CD4-positive, alpha-beta T cell treated with Interleukin-6 for 4 hours (primary cell): ENCODE measurements around the gene TUSC2.
"Not testable (repeated sequence)": the region's sequence is repeated elsewhere in the genome, so short reads cannot be mapped to it uniquely, and the experiment has no call there.

ENCODE experiments used
- DNase-seq: peaks from one replicate; pipeline ENCODE4 v3.0.0-alpha.2; 2020; ENCODE audit warnings: mixed read lengths

Gene TUSC2

DNA sequence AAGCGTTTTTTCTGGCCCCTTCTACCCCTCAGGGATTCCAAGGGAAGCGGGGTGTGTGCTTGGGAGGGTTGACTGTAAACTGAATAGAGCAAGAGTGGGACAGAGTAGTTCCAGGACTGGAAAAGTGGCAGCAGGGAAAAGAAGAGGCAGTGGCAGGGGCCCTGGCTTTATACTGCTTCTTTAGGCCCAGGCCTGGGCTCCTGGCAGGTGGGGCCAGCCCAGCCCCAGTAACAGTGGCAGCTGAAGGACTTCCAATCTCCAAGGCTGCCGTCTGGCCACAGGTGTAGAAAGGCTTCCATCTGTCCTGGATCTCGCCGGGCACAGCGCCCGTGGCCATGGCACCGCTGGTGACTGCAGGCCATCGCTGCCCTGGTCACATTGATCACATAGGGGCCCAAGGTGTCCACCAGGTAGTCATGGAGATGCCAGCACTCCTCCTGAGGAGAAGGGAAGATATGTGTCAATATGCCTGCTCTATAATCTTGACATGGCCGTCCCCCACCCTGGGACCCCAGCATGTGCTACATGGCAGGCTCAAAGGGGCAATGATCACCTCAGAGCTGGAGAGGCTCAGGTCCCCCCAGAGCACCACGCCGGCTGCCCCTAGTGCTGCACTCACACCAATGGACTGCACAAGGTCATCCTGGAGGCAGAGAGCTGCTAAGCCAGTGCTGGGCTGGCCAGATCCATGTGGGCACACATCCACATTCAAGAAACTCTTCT, 34.8 kb downstream of the TUSC2 start:
- DNase-seq = no peak

DNA sequence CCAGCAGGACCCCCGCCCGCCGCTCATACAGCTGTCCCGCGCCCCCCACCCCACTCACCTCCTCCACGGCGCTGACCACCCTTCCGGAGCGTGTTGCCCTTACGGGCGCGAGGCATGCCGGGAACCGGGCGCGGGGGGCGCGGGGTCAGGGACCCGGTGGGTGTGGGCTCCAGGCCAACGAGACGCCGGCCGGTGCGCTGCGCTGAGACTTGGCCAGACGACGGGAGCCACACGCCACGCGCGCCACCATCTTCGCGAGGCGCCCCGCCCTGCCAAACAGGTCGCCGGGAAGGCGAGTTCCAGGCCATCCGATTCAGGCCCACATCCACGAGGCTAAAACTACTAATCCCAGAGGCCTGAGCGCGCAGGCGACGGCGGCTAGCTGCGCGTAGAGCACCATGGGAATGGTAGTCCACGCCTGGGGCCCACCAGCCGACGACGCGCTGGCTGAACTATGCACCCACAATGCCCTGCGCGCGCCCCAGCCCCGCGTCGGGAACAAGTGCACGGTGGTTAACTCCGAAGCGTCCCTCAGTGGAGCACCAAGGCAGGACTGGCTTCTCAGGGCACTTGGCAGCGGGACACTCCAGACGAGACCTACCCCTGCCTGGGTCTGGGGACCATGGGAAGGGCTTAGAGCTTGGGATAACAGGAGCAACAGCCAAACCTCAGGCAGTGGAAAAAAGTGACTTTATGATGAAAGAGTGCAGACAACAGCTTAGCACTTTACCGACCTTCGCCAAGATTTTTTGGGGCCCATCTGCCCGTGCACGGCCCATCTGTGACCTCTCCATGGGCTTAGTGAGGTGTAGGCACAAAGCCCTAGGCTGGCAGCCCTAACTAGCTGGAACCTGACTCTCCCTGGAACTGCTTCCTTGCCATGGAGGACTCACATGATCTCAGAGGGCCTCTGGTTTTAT, 35.6 kb downstream of the TUSC2 start, which contains the start of gene IFRD2:
TSS of gene IFRD2 (minus strand) at position 271 of the 920 bp plus-strand sequence. CDS start at position 116, 155 bp downstream.
- DNase-seq = peak; percentile 97

DNA sequence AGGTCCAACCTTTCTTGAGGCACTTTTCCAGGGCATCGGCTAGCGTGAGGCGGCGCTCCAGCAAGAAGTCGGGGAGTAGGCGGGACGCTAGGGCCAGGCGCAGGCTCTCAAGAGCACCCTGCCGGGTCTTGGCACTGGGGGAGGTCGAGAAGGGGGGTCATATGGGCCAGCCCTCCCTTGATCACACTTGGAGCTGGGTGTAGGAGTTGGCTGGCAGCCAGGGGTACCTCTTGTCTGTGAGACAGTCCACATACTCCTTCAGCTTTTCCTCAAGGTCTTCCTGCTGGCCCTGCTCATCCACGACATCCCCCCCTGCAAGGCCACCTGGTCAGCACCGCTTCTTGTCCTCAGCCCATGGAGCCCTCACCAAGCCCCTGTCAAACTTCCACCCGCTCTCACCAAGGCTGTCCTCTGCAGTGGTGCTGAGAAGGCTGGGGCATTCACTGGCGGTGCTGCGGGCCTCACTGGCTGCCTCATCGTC, 37.8 kb downstream of the TUSC2 start:
- no peak for DNase-seq

DNA sequence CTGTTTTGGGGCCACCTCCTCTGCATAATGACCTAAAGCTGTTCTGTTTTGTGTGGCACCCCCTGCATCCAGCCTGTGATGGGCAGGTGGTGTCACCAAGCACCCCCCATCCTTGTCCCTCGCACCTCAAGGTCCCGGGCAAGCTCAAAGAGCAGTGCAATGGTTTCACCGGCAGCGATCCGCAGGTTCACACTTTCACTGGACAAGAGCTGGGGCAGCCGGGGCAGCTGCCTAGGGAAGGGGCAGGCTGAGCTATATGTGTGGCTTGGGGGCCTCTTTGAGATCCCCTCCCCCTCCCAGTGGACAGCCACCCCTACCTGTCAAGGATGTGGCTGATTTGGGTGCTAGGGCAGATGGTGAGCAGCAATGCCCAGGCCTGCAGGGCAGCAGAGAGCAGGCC, 38.9 kb downstream of the TUSC2 start:
- no peak for DNase-seq

DNA sequence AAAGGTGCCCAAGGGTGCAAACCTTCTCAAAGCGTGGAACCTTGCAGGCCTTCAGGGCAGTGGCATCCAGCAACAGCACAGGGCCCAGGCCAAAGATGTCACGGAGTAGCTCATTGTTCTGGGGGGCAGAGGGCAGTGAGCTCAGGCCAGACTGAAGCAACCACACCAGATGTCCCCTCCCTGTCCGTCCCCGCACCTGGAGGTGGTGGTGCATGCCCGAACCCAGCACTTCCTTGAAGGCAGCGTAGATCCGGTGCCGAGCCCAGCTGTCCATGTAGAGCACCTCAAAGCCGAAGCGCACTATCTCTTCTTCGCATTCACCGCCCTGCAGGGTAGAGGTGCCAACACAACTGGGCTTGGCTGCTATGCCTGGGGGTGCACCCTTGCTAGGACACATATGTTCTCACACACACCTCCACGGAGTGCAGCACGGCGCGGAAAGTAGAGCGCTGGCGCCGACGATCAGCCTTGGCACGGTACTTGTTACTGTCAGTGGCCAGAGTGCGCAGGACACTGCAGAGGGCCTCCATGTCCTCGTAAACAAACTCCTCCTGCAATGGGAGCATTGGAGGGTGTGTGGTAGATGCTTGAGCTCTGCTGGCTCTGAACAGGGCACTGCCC, 39.5 kb downstream of the TUSC2 start:
- DNase-seq = no peak

DNA sequence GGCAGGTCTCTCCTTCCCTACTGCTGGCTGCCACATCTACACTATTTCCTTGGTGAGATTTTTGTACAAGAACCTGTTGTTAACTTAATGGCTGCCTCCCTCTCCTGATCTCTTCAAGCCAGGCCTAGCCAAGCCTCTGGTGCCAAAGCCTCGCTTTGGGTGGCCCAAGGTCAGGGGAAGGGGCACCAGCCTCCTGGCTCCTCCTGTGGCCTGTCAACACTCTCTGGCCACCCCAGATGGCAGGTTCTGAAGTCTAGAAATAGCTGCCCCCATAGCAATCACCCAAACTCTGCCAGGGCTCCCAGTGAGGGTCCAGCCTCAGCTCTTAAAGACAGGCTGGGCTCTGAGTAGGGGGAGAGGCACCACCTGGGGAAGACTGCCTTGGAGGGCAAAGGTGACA, 40.8 kb downstream of the TUSC2 start:
- DNase-seq = no peak

DNA sequence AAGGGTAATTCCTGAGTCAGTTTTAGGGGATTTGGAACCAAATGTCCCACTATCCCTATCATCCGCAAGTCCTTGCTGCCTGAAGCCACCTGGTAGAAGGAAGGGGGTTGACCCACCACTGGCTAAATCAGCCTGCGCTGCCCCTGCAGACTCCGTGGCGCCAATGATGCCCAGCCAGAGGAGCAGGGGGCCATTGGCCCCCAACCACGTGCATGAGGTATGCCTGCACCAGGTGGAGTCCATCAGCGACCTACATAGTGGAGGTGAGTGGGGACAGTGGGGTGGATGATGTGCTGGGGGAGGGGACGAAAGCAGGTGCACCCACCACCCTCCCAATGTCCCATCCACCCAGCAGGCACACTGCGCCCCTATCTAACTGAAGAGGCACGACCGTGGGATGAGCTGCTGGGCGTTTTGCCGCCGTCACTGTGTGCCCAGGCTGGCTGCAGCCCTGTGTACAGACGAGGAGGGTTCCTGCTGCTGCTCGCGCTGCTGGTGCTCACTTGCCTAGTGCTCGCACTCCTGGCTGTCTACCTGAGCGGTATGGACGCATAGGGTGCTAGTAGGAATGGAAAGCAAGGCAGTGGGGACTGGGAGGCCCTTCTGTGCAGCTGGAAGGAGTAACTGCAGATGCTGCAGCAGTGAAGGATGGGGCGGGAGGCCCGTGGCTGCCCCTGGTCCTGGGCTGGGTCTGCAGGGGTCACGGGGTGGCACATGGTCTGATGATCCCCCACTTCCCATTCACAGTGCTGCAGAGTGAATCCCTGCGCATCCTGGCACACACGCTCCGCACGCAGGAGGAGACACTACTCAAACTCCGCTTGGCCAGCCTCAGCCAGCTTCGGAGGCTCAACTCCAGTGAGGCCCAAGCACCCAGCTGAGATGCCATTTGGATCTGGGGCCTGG, 41.4 kb downstream of the TUSC2 start:
- DNase-seq = no peak

DNA sequence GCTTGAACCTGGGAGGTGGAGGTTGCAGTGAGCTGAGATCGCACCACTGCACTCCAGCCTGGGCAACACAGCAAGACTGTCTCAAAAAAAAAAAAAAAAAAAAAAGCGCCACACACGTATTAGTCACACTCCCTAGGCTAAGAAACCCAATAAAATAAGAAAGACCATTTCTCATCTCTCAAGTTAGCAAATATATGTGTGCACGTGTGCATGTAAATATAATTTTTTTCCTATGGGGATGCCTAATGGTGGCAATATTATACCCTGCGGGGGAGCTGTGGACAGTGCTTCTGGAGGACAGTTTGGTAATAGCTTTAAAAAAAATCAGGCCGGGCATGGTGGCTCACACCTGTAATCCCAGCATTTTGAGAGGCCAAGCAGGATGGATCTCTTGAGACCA, 43.9 kb downstream of the TUSC2 start:
- DNase-seq = not testable (repeated sequence)

DNA sequence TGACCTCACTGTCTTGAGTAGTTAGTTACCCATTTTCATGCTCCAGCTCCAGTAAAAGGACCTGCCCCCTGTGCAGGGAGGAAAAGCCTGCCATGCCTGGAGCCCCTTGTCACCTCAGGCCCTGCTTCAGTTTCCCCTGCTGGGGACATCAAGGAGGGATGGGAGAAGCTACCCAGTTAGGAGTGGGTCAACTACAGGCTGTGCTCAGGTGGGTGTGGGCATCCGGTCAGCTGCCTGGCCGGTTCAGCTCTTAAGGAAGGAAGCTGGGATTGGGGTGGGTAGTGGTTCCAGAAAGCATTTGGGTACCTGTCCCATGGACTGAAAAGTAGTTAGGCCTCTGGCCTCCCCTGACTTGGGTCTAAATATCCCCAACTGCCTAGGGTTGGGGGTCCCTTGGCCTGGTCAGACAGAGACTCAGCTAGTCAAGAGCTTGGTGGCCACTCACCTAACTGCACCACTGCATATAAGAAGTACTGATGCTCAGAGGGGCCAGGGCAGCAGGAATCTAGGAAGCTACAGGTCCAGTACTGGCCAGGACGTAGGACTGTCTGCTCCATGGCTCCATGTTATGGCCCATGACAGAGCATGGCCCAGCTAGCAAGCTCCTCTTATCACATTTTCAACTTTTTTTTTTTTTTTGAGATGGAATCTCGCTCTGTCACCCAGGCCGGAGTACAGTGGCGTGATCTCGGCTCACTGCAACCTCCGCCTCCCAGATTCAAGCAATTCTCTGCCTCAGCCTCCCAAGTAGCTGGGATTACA, 48.6 kb downstream of the TUSC2 start:
- no peak for DNase-seq

DNA sequence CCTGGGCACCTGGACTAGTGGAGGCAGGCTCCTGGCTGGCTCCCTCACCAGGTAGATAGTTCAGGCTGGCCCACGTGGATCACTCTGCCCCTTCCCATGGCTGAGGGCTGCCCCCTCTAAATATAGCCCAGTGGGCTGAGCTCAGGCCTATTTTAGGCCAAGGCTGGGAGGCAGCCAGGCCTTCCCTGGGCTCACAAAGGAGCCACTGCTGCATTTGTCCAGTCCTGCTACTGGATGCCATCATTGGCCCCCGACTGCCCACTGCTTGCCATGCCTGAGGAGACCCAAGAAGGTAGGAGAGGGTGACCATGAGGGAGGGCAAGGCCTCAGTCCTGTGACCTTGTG, 49.2 kb downstream of the TUSC2 start, which contains the start of gene LSMEM2:
TSS of gene LSMEM2 (plus strand) at position 208 of the 345 bp plus-strand sequence. CDS start at position 235, 27 bp downstream.
- no peak for DNase-seq

DNA sequence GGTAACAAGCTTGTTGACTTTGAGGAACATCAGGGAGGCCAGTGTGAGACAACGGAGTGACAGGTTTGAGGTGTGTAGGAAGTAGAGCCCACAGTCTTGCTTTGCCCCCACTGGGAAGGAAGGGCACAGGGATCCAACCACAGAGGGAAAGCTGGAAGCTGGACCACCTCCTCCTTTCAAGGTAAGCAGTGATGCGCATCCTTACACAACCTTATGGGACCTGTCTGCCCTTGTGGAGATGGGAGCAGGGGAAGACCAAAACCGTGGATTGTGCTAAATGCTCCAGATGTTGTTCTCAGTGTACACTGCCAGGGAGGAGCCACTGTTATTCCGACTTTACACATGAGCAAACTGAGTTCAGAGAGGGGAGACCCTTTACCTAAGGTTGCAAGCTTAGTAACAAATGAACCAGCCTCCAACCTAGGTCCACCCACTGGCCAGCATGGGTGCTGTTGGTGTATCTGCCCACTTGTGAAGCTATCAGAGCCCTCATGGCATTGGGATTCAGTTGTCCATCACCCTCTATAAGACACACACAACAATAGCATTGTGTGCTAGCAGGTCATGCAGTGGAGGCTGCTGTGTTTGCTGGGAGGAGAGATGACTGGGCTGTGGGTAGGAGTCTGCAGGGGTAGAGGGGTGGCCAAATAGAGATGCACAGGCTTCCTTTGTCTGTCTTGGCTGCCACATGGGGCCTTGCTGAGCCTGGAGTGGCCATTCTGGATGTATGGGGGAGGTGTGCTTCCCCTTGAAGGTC, 49.7 kb downstream of the TUSC2 start:
- no peak for DNase-seq

DNA sequence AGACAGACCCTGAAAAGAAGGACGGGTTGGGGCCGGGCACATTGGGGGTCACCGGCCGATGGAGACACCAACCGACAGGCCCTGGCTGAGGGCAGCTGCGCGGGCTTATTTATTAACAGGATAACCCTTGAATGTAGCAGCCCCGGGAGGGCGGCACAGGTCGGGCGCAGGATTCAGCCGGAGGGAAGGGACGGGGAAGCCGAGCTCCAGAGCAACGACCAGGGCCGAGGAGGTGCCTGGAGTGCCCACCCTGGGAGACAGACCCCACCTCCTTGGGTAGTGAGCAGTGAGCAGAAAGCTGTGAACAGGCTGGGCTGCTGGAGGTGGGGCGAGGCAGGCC, 51.3 kb downstream of the TUSC2 start:
- no peak for DNase-seq

DNA sequence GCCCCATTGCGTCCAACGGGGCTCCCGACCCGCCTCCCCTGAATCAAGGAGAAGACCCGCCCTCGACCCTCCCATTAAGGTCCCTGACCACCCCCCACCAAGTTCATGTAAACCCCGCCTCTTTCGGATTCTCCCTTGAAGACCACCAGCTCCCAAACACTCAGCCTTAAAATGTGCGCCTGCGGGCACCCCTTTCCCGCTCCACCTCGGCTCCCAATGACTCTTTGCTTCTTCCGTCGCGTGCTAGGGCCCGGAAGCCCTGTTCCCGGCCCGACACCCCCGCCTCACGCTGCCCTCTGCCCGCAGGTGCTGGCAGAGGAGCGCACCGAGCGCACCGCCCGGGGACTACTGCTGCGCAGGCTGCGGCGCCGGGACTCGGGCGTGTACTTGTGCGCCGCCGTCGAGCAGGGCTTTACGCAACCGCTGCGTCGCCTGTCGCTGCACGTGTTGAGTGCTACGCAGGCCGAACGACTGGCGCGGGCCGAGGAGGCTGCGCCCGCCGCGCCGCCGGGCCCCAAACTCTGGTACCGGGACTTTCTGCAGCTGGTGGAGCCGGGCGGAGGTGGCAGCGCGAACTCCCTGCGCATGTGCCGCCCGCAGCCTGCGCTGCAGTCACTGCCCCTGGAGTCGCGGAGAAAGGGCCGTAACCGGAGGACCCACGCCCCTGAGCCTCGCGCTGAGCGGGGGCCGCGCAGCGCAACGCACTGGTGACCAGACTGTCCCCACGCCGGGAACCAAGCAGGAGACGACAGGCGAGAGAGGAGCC, 51.8 kb downstream of the TUSC2 start:
- no peak for DNase-seq

DNA sequence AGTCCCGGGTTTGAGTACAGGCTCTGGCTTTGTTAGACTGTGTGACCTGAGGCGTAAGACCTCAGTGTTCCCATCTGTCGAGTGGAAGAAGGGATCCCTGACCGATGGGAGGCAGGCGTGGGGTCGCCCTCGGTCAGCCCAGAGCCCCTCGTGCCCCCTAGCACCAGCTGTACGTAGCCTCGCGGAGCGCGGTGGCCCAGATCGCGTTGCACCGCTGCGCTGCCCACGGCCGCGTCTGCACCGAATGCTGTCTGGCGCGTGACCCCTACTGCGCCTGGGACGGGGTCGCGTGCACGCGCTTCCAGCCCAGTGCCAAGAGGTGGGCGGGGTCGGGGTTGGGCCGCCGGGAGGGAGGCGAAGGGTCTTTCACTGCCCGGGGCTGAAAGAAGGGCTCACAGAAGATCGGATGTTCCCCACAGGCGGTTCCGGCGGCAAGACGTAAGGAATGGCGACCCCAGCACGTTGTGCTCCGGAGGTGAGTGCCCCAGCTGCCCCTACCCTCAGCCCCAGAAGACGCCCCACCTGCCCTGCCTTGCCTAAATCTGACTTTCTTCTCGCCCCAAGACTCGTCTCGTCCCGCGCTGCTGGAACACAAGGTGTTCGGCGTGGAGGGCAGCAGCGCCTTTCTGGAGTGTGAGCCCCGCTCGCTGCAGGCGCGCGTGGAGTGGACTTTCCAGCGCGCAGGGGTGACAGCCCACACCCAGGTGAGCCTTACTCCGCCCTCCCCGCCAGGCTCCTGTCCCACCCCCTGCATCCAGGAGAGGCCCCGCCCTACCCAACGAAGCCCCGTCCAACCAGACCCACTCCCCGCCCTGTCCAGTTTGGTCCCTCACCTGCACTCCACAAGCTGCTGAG, 52.7 kb downstream of the TUSC2 start:
- DNase-seq = no peak
